Heart left ventricle (tissue), 16 donors: ENCODE data around the gene ITPK1. TPM values are rescaled to one million over a fixed set of nuclear protein-coding genes. Genes with fewer than 3 reads are reported as not detected.
A peak's percentile ranks its signal among the peaks of the same experiment; 100 is the strongest.

Experiments
- ATAC-seq, 4 donors: fragments of 200-7000 bp; cut with Tn5 transposase; one replicate each; pipeline ENCODE4 v1.9.1; 2020 to 2022; ENCODE audit warnings: moderate library complexity in 4 of 4, mild to moderate bottlenecking in 3 of 4, moderate number of reproducible peaks in 1 of 4
- DNase-seq, 5 donors: peaks; one replicate each; pipeline ENCODE4 v3.0.0-alpha.2; 2020
- H3K27ac ChIP-seq, 12 donors: fragments of 200-600 bp; sonication (generic) in 4 of 12; one replicate each; pipeline versions ENCODE4 v1.5.0 to v1.8.0; 2016 to 2022; ENCODE audit warnings: mild to moderate bottlenecking in 2 of 12
- H3K27me3 ChIP-seq, 9 donors: fragments of 200-600 bp; sonication (generic) in 2 of 9; one replicate each; pipeline versions ENCODE4 v1.5.1 to v1.8.0; 2016 to 2022; ENCODE audit warnings: mild to moderate bottlenecking in 3 of 9
- H3K36me3 ChIP-seq, 9 donors: fragments of 200-600 bp; sonication (generic) in 2 of 9; one replicate each; pipeline versions ENCODE4 v1.5.0 to v1.8.0; 2018 to 2022; ENCODE audit warnings: mild to moderate bottlenecking in 2 of 9
- H3K4me1 ChIP-seq, 12 donors: fragments of 200-600 bp; sonication (generic) in 4 of 12; one replicate each; pipeline versions ENCODE4 v1.5.0 to v1.8.0; 2016 to 2022; ENCODE audit warnings: mild to moderate bottlenecking in 3 of 12
- H3K4me3 ChIP-seq, 12 donors: fragments of 200-600 bp; sonication (generic) in 4 of 12; one replicate each; pipeline versions ENCODE4 v1.5.0 to v1.8.0; 2017 to 2022; ENCODE audit warnings: mild to moderate bottlenecking in 9 of 12, moderate library complexity in 4 of 12
- H3K9me3 ChIP-seq, 12 donors: fragments of 200-600 bp; sonication (generic) in 4 of 12; one replicate each; pipeline versions ENCODE4 v1.5.0 to v1.8.0; 2016 to 2022; ENCODE audit warnings: mild to moderate bottlenecking in 1 of 12
- CTCF ChIP-seq, 12 donors: fragments of 200-600 bp; sonication (generic) in 4 of 12; IDR thresholded peaks; one replicate each; pipeline versions ENCODE4 v1.5.0 to v1.8.0; 2018 to 2022; ENCODE audit warnings: antibody characterized with exemption in 12 of 12, mild to moderate bottlenecking in 5 of 12
- POLR2A ChIP-seq, 2 donors: fragments of 450-650 bp; IDR thresholded peaks; one replicate each; pipeline ENCODE4 v1.6.1; 2017; ENCODE audit warnings: antibody characterized with exemption in 2 of 2, mild to moderate bottlenecking in 2 of 2, moderate library complexity in 2 of 2
- WGBS, 4 donors: extraction: QIAGEN DNeasy Blood & Tissue Kit in 2 of 4; methylation state at CpG; one replicate each; pipeline versions ENCODE4 v1.1.5 to v1.1.7; 2013 to 2018; 5-methylcytosine and 5-hydroxymethylcytosine counted together
- intact Hi-C, 10 donors: fragments of 100-400 bp; cut with DNase I; formaldehyde crosslinking; loops; one replicate each; pipeline versions ENCODE4 v1.11.1 to v1.14.2; 2022
- polyA plus RNA-seq, 2 donors: library from polyadenylated mRNA; stranded (reverse); fragments of 200-250 nt; gene quantifications; one replicate each; pipeline ENCODE4 v1.2.3, GENCODE V29; 2013
- total RNA-seq, 9 donors: library from RNA; depleted of rRNA in 2 of 9; stranded (reverse); fragments of >200 nt in 2 of 9; fragmentation: NEBNext Ultra II Directional in 3 of 9; extraction: Animal tissue kit (Norgen Biotek cat#: 25700) in 3 of 9; gene quantifications; one replicate each; pipeline versions ENCODE4 v1.1.0 to v1.2.4, GENCODE V29; 2016 to 2023
- donor health status: ischemic (EF 13 %, LVEDD 7.1; RV severe dilation, severe dysfunction).
- donor health status: healthy with polysubstance abuse.
- donor health status: DM: no; HTN: yes; CAD: no.
- donor health status: DM: no; HTN: no; CAD: no.
- donor health status: ischemic (EF 25% LVEDD 6.9; RV normal size, moderate dysfunction).
- donor health status: ischemic (EF 25% LVEDD 5.7; RV mildly dilated, moderate dysfunction).
- donor health status: healthy.
- donor health status: DM: yes; HTN: yes; CAD: no.
- donor health status: ischemic (EF 35%, LVEDD 5.7; RV mildly dilated, moderate dysfunction).
- donor health status: nonischemic (EF 11% LVEDD 7.7; RV severe dilation, severe dysfunction).
- donor health status: DM: yes; HTN: yes; CAD: no.
- donor health status: PGD.
- donor health status: ischemic (EF 29% LVEDD 5.4; RV normal size, mild dysfunction).
- donor health status: nonischemic (EF 23%, LVEDD 6.1; RV moderate dilation, normal function).

The ITPK1 gene
- total and polyA plus RNA-seq, 11 donors, result 44.5 to 158 (median 91.0) TPM

GRCh38 chr14:93015505-93015904, 100.2 kb downstream of the ITPK1 start:
- no peak for DNase-seq
- H3K36me3 ChIP-seq, result peaks cover 0 to 16% (median 0%) of the 10 kb centered on the region in 9 donors
- H3K4me1 ChIP-seq, result peaks cover 10 to 99% (median 66%) of the 10 kb centered on the region in 12 donors
- TF ChIP-seq POLR2A (IDR thresholded peaks at IDR 0.05) (no peak), CTCF (IDR thresholded peaks at IDR 0.05) (no peak)
- H3K9me3 ChIP-seq, result no peaks in the 10 kb centered on the region
- no peak overlapping the region for H3K4me3 ChIP-seq
- no peak for ATAC-seq
- no peaks in the 10 kb centered on the region for H3K27me3 ChIP-seq
- peak overlapping the region in 3 of 12 donors; percentile 25 to 56 (median 48) for H3K27ac ChIP-seq
- 72 to 87% (median 85%) methylated on average over 12 to 15 of the region's 15 CpGs for WGBS, 4 donors
- intact Hi-C loops, result no loop called here

- peaks cover 10 to 100% (median 70%) of the 10 kb centered on the region in 12 donors for H3K4me1 ChIP-seq
- H3K27me3 ChIP-seq, result no peaks in the 10 kb centered on the region
- peaks cover 0 to 16% (median 0%) of the 10 kb centered on the region in 9 donors for H3K36me3 ChIP-seq
- DNase-seq (no peak), ATAC-seq (no peak)
- intact Hi-C loops, result no loop called here
- peak overlapping the region in 1 of 12 donors; percentile 48 for H3K27ac ChIP-seq
- TF ChIP-seq CTCF (IDR thresholded peaks at IDR 0.05), result no peak
- no peak for TF ChIP-seq POLR2A (IDR thresholded peaks at IDR 0.05)
- H3K4me3 ChIP-seq, result no peak overlapping the region
- WGBS, 4 donors, result 80 to 84% (median 81%) methylated on average over 3 to 5 of the region's 5 CpGs
- no peaks in the 10 kb centered on the region for H3K9me3 ChIP-seq
Measured at GRCh38 chr14:93015064-93015463, 100.7 kb downstream of the ITPK1 start.

- WGBS, 4 donors, result 84 to 91% (median 86%) methylated on average over 20 of the region's 20 CpGs
- DNase-seq (no peak), ATAC-seq (no peak)
- Histone ChIP-seq H3K27me3 (no peaks in the 10 kb centered on the region), H3K4me3 (no peak overlapping the region), H3K36me3 (peaks cover 0 to 16% (median 0%) of the 10 kb centered on the region in 9 donors), H3K4me1 (peaks cover 10 to 100% (median 77%) of the 10 kb centered on the region in 12 donors), H3K27ac (peak overlapping the region in 1 of 12 donors; percentile 48), H3K9me3 (no peaks in the 10 kb centered on the region)
- intact Hi-C loops, result loop anchor here in 1 of 10 donors (5.0 kb wide), 1 partner anchor 42 kb away; no protein-coding TSS in a partner anchor
- TF ChIP-seq POLR2A (IDR thresholded peaks at IDR 0.05) (no peak), CTCF (IDR thresholded peaks at IDR 0.05) (no peak)
Measured at GRCh38 chr14:93014058-93015023, 101.4 kb downstream of the ITPK1 start.
